Testis (tissue), 3 donors: ENCODE data around the gene MOV10L1. TPM values are rescaled to one million over a fixed set of nuclear protein-coding genes. Genes with fewer than 3 reads are reported as not detected.

Experiments
- DNase-seq: peaks from one replicate; pipeline ENCODE4 v3.0.0-alpha.2; 2019
- H3K27ac ChIP-seq, 2 donors: fragments of 200-600 bp; sonication (generic); one replicate each; pipeline ENCODE4 v1.5.1; 2019
- H3K27me3 ChIP-seq: fragments of 200-600 bp; sonication (generic); one replicate; pipeline ENCODE4 v1.5.1; 2019
- H3K36me3 ChIP-seq: fragments of 200-600 bp; sonication (generic); one replicate; pipeline ENCODE4 v1.5.1; 2017; ENCODE audit warnings: low read depth; ENCODE audit errors: missing control alignments
- H3K4me1 ChIP-seq: fragments of 200-600 bp; sonication (generic); one replicate; pipeline ENCODE4 v1.5.1; 2019
- H3K4me3 ChIP-seq, 2 donors: fragments of 200-600 bp; sonication (generic); one replicate each; pipeline ENCODE4 v1.5.1; 2017 to 2019
- H3K9me3 ChIP-seq: fragments of 200-600 bp; sonication (generic); one replicate; pipeline ENCODE4 v1.5.1; 2017
- POLR2A ChIP-seq: fragments of 450-650 bp; IDR thresholded peaks from one replicate; pipeline ENCODE4 v1.6.1; 2017; ENCODE audit warnings: antibody characterized with exemption, mild to moderate bottlenecking, moderate library complexity
- WGBS, 2 donors: methylation state at CpG; one replicate each; pipeline ENCODE4 v1.1.5; 2018; 5-methylcytosine and 5-hydroxymethylcytosine counted together
- intact Hi-C: fragments of 100-400 bp; cut with DNase I; formaldehyde crosslinking; loops from one replicate; pipeline ENCODE4 v1.15.1; 2023; ENCODE audit warnings: low total_unique reads
- polyA plus RNA-seq: library from polyadenylated mRNA; stranded (reverse); fragments of 350-450 nt; fragmentation: Illumina TruSeq; extraction: RNeasy Lipid Tissue Mini Kit (QIAGEN cat#74804); gene quantifications from one replicate; pipeline ENCODE4 v1.2.3, GENCODE V29; 2014; ENCODE audit warnings: low read depth, low replicate concordance; ENCODE audit not compliant: insufficient read depth
- total RNA-seq, 2 donors: library from RNA; depleted of rRNA; stranded (reverse); fragments of >200 nt; gene quantifications; one replicate each; pipeline ENCODE4 v1.2.3, GENCODE V29; 2016
- TF ChIP-seq, protein P1 (sequence below), 3 experiments: fragments of 450-650 bp in 2 of 3; fragments of 200-600 bp in 1 of 3; sonication (generic) in 1 of 3; IDR thresholded peaks; one replicate each; pipeline ENCODE4 v1.5.1; 2016 to 2019; ENCODE audit warnings: antibody characterized with exemption in 3 of 3, mild to moderate bottlenecking in 2 of 3, moderate library complexity in 1 of 3

The MOV10L1 gene
- total and polyA plus RNA-seq, 3 donors from 2014 or later, result 48.4 to 73.3 (median 62.4) TPM

DNA sequence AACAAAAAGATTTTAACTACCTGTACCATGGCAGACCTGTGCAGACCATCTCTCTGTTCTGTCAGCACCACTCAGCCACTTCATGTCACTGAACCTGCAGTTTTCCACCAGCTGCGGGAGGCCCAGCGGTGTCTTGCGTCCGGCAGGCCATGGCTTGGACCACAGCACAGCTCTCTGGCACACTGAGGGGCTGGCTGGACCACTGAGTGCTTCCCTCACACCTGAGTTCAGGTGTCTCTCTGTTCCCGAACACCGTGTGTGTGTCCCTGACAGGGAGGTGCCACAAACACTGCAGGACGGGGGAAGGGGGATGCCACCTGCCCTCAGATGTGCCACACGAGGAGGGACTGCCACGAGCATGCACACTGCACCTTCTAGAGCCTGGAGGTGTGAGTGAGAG is 17.7 kb downstream of the MOV10L1 start:
- no peaks in the 10 kb centered on the region for H3K27me3 ChIP-seq
- H3K4me3 ChIP-seq, result no peak overlapping the region
- no peaks in the 10 kb centered on the region for H3K9me3 ChIP-seq
- no peak overlapping the region for H3K27ac ChIP-seq
- WGBS, 2 donors, result 91 to 93% methylated on average over 9 of the region's 9 CpGs
- TF ChIP-seq, protein P1, sequence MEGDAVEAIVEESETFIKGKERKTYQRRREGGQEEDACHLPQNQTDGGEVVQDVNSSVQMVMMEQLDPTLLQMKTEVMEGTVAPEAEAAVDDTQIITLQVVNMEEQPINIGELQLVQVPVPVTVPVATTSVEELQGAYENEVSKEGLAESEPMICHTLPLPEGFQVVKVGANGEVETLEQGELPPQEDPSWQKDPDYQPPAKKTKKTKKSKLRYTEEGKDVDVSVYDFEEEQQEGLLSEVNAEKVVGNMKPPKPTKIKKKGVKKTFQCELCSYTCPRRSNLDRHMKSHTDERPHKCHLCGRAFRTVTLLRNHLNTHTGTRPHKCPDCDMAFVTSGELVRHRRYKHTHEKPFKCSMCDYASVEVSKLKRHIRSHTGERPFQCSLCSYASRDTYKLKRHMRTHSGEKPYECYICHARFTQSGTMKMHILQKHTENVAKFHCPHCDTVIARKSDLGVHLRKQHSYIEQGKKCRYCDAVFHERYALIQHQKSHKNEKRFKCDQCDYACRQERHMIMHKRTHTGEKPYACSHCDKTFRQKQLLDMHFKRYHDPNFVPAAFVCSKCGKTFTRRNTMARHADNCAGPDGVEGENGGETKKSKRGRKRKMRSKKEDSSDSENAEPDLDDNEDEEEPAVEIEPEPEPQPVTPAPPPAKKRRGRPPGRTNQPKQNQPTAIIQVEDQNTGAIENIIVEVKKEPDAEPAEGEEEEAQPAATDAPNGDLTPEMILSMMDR (IDR thresholded peaks at IDR 0.05), result no peak
- no peak for TF ChIP-seq POLR2A
- intact Hi-C loops, result no loop called here
- DNase-seq, result no peak
- no peaks in the 10 kb centered on the region for H3K36me3 ChIP-seq
- no peaks in the 10 kb centered on the region for H3K4me1 ChIP-seq

DNA sequence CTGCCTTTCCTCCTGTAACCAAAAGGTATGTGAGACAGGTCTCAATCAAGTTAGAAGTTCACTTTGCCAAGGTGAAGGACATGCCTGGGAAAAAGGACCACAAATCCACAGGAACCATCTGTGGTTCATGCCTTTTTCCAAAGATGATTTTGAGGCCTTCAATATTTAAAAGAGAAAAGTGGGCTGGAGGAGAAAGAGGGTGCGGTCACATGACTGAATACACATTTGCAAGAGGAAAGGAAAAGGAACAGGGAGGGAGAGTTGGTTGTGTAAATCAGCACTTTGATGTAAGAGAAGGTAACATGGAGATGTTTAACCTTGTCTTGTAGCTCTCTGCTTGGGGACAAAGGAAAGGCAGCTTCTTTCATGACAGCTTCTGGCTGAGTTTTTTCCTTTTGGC is 21.2 kb downstream of the MOV10L1 start:
- Histone ChIP-seq H3K4me1 (no peaks in the 10 kb centered on the region), H3K9me3 (no peaks in the 10 kb centered on the region), H3K36me3 (no peaks in the 10 kb centered on the region), H3K27ac (no peak overlapping the region), H3K27me3 (no peaks in the 10 kb centered on the region), H3K4me3 (no peak overlapping the region)
- intact Hi-C loops, result no loop called here
- WGBS, 2 donors, result 87 to 100% methylated on average over 1 of the region's 1 CpG
- no peak for DNase-seq
- no peak for TF ChIP-seq POLR2A
- TF ChIP-seq, protein P1 (IDR thresholded peaks at IDR 0.05), result no peak

DNA sequence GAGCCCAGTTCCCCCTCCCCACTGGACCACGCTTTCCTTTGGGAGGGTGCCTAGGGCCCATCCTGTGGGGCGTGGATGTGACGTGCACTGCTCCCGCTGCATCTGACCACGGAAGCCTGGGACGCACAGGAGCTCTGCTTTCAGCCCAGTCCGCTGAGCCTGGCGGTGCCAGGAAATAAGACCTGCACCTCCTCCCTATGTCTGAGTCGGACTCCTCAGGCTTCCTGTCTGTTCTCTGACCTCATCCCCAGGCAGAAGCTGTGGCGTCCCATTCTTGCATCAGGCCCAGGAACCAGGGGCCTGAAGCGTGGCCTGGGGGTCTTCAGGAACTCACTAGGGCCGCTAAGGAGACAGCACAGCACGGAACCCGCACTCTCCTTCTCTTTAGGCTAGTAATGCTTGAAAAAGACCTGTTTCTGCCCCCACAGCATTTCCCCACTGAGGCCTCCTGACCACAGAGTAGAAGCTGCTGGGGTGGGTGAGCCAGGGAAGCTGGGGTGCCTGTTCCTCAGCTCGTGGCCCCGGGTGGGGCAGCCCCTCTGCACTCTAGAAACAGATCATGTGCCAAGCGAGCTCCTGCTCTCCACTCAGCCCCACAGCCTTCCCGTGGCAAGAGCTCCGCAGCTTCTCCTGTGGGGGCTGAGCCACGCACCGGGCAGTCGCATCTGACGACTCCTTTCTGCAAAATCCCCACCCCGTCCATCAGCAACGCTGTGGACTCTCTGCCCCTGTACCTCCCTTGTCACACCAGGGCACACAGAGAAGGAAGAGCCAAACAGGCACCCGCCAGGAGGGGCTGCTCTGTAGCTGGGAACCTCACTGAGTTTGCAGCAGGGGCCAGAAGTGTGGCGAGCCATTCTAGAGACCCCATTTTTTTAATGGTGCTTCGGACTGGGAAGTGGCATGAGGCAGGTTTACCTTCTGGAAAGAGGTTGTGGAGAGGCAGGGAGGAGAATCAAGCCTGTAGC is 22.6 kb downstream of the MOV10L1 start:
- WGBS, 2 donors, result 76 to 81% methylated on average over 20 to 28 of the region's 28 CpGs
- intact Hi-C loops, result no loop called here

DNA sequence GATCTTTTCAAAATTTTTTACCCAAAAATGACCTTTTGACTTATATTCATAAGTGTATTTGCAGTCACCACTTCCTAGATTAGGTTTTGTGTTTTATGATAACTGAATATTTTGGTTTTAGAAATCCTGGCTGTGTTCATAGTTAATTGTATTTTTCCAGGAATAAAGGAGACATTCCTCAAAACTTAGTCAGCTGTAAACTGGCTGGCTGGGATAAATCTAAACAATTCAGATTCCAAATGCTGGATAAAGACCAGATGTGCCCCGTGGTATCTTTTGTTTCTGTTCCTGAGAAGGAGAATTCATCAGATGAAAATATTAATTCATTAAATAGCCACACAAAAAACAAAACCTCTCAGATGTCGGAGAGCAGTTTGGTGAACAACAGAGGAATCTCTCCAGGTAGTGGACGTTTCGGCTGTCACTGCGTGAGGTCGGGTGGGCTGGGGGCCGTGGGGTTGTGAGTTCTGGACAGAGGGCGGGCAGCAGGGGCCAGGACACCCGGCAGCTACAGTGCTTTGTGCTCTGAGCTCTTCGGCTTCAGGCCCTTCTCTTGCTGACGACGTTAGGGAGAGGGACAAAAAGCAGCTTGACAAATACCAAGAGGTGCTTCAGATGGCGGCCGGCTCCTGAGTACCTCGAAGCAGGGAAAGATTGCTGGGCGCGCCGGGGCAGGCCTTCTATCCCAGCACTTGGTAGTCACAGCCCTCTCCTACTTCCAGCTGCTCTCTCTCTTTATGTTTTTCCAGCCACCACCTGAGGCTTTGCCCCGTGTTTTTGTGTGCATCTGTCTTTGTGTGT is 24.6 kb downstream of the MOV10L1 start:
- H3K27ac ChIP-seq, result peak overlapping the region; percentile 15 to 39
- H3K27me3 ChIP-seq, result no peaks in the 10 kb centered on the region
- H3K4me1 ChIP-seq, result no peaks in the 10 kb centered on the region
- H3K9me3 ChIP-seq, result no peaks in the 10 kb centered on the region
- no peak overlapping the region for H3K4me3 ChIP-seq
- intact Hi-C loops, result no loop called here
- TF ChIP-seq POLR2A, result no peak
- TF ChIP-seq, protein P1 (IDR thresholded peaks at IDR 0.05), result no peak
- DNase-seq, result no peak
- 58 to 76% methylated on average over 19 of the region's 19 CpGs for WGBS, 2 donors
- no peaks in the 10 kb centered on the region for H3K36me3 ChIP-seq

More for the DNA sequence above, 22.6 kb downstream of the MOV10L1 start:
- no peaks in the 10 kb centered on the region for H3K9me3 ChIP-seq
- H3K27me3 ChIP-seq, result no peaks in the 10 kb centered on the region
- H3K36me3 ChIP-seq, result no peaks in the 10 kb centered on the region
- TF ChIP-seq POLR2A, result no peak
- TF ChIP-seq, protein P1 (IDR thresholded peaks at IDR 0.05), result no peak
- DNase-seq, result no peak
- no peak overlapping the region for H3K27ac ChIP-seq
- no peak overlapping the region for H3K4me3 ChIP-seq
- no peaks in the 10 kb centered on the region for H3K4me1 ChIP-seq
